NCI-H2081 treated with DMSO at 0.1 percent for 48 hours (cell line): Measurements from ENCODE around the gene NKIRAS1.
"Not testable (repeated sequence)": the region's sequence is repeated elsewhere in the genome, so short reads cannot be mapped to it uniquely, and the experiment has no call there.

Source experiments
- DNase-seq: peaks from one replicate; lab custom pipeline; 2025; lab: John Stamatoyannopoulos, UW

The NKIRAS1 gene

DNA sequence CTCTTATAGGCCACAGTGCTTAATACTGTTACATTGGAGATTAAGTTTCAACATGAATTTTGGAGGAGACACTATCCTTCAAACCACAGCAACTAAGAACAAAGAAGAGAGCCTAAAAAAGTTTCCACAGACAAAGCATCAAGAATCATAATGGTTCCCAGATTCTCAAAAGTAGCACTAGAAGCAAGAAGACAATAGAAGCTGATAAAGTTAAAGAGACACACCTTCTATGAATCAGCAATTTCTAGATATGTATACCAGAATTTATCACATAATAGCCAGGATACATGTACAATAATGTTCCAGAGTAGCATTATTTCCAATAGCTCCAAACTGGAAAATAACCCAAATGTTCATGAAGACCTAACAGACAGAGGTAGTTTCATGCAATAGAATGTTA, 12.2 kb downstream of the NKIRAS1 start:
- DNase-seq, result no peak

DNA sequence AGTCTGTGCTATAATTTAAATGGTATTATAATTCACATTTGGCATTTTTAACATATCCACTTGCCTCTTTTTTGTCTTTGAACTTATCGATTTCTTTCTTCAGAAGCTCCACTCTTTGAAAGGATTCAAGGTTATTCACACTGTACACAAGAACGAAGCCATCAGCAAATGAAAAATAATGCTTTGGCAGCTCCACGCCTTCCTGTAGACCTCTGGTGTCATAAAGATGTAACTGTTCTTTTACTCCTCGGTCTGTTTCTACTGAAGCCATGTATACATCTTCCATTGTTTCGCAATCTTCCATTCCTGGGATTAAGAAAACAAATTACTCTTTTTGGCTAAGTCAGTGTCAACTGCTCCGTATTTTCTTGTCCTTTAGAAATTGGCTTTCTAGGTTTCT, 16.0 kb downstream of the NKIRAS1 start:
- no peak for DNase-seq

DNA sequence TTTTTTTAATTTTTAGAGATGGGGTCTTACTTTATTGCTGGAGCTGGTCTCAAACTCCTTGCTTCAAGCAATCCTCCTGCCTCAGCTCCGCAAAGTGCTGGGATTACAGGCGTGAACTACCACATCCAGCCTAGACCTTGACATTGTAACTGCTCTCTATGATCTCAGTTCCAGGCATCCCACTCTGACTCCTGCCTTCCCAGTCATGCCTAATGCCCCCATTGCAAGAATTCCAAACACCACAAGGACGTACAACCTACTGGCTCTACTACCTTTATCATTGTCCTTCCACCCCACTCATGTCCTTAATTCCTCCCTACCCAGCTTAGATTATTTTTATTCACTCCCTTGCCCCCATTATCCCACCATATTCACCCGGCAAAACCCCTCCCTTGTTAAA, 21.6 kb downstream of the NKIRAS1 start:
- DNase-seq, result no peak

DNA sequence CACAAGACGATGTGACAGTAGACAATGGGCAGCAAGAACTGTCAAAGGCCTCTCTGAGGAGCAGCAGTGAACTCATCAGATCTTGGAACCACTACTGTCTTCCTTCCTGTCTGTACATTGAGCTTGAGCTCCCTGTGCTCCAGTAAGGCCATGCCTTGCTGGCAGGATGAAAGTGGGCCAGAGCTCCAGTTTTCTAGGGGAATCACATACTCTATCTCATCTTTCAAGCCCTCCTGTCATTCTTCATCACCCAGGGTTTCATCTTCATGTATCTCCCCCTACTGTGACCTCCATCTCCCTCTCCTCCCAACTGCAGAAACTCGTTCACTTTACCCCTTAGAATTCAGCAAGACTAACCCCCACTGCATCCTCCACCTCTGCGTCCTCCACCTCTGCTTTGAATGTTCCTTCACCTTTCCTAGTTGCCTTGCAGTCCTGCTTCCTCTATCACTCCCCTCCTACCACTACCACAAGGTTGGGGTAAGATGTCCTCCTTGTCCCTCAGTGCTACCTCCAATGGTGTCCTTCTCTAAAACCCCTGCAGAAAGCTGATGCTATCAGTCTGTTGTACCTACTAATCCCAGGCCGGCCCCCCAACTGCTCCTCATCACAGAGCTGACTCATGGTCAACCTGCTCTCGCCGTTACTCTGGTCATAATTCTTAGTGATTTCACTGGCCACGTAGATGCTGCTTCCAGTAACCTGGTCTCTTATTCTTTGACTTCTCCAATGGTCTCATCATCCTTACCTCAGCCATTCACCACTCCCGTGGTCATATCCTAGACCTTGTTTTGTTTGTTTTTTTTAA, 22.3 kb downstream of the NKIRAS1 start:
- DNase-seq, result no peak

DNA sequence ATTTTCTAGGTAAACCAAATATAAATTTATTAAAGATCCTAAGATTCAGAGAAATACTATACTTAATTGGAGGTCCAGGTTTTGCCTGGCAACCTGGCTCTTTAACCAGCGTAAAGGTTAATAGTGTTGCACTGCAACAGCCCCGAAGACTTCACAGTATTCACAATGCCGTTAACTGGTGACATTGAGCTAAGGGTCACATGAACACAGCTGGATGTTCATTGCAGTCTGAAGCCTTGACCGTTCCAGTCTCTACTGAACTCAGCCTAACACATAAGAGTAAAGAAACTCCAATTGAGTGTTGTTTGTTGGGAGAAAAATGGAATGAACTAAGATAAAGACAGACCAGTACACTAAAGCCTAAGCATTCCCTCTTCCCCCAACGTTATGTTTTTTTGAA, 26.8 kb downstream of the NKIRAS1 start:
- no peak for DNase-seq

DNA sequence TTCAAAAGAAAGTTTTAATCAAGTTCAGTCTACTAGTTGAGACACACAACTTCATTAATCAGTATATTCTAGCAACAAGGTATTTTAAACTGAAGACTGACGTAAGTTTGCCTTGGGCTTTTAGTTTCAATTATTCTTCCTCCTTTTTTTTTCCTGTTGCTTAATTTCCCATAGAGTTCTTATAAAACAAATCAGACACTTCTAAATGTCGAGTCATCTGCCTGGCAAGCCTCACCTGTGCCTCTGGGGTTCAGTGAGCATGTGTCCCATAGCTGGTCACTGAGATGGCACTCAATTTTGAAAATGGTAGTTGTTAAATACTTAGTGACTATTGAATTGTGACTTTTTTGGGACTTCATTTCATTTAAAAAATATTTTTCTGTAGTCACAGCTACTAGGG, 27.4 kb downstream of the NKIRAS1 start:
- DNase-seq, result no peak

DNA sequence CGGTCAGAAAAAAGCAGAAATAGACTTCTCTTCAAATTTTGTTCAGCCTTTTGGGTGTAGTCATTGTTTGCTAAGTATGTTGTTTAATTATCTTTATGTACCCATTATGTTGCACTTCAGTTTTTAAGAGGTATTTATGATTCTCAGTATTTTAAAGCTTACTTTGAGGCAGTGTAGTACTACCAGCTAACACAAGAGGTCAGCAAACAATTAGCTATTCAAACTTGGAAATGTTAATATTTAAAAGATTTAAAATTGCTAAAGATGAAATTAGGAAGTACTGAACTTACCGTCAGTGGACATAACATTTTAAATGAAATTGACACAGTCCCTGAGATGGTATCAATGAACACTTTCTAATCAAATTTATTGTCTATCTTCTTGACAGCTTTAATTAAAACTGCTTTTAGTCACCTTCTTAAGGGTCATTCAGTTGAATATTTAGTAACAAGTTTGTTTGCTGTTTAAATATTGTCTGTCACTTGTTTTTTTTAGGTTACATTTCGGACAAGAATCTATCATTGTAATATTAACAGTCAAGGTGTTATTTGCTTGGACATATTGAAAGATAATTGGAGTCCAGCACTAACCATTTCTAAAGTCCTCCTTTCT, 28.1 kb downstream of the NKIRAS1 start:
- no peak for DNase-seq

DNA sequence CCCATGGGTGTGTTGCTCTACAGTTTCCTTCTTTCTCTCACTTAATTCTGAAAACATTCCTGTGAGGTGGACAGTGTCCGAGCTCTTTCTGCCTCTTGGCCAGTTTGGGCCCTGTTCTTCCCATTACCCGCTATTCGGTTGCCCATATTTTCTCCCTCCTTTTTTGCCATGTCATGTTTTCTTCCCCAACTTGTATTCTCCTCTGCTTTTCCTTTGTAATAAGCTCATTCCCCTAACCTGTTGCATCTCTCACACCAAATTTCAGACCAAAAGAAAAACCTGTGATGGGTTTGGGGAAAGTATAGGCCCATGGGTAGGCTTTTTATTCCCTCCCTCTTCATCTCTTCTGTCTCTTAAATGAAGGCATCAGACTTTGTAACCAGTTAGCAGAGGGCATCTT, 30.5 kb downstream of the NKIRAS1 start:
- DNase-seq, result no peak

DNA sequence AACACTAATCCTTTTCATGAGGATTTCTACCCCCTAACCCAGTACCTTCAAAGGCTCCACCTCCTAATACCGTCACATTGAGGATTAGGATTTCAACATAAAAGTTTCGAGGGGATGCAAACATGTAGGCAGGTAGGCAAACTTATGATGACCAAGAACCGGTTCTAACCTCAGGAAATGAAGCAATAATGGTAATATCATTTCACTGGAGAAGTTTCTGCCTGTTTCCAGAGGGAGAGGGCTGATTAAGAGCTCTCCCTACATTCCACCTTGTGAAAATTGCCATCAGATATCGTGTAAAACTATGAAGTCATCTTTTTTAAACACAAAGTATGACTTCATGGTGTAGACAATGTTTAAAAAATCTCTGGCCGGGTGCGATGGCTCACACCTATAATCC, 31.6 kb downstream of the NKIRAS1 start:
- no peak for DNase-seq

DNA sequence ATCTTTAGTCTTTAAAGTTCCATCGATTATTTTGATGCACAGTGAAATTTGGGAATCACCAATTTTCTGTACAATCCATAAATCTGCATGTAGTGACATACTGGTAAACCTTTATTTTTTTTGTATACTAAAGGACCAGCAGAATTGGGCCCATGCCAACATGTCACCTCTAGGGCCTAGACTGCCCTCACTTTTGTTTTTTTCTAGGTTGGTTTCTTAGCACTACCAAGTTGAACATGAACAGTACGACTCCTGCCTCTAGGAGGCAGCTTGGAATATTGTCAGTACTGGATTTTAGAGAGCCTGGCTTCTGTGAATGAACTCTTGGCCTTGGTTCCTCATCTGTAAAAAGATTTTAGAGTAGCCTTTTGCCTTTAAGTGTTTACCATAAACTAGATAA, 32.3 kb downstream of the NKIRAS1 start:
- DNase-seq, result no peak

DNA sequence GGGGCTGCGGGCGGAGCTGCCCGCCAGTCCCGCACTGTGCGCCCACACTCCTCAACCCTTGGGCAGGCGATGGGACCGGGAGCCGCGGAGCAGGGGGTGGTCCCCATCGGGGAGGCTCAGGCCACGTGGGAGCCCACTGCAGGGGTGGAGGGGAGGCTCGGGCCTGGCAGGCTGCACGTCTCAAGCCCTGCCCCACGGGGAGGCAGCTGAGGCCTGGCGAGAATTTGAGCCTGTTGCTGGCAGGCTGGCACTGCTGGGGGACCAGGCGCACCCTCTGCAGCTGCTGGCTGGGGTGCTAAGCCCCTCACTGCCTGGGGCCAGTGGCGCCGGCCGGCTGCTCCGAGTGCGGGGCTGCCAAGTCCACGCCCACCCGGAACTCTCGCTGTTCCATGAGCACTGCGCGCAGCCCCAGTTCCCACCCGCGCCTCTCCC, 34.3 kb downstream of the NKIRAS1 start:
- DNase-seq, result no peak

DNA sequence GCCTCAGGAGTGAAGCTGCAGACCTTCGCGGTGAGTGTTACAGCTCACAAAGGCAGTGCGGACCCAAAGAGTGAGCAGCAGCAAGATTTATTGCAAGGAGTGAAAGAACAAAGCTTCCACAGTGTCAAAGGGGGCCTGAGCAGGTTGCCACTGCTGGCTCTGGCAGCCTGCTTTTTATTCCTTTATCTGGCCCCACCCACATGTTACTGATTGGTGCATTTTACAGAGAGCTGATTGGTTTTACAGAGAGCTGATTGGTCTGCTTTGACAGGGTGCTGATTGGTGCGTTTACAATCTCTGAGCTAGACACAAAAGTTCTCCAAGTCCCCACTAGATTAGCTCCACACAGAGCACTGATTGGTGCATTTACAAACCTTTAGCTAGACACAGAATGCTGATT, 34.8 kb downstream of the NKIRAS1 start:
- DNase-seq, result not testable (repeated sequence)

DNA sequence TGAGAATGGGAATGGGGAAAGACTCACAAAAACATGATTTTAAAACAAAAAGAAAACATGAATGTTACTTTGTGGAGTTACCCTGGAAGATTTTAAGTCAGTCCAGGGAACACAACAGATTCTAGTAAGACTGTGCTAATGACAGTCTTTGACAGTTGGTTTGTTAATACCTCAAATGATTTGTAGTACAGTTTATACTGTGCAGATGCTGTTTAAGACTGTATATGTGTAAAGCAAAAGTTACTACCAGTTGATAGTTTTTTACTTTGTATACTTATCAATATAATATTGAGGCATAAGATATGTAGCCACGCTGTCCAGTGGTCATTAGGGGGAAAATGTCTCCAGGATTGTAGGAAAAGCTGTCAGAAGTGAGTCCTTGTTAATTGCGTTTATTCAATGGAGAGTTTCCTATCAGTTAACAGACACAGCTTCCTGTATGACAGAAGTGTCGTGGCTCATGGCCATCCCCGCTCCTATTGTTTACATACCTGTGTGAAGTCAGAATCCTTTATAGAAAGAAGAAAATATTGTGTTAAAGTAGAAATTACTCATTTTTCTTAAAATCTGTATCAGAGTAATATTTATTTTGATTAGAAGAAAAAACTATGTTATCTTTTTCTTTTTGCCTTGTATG, 36.0 kb downstream of the NKIRAS1 start:
- no peak for DNase-seq

DNA sequence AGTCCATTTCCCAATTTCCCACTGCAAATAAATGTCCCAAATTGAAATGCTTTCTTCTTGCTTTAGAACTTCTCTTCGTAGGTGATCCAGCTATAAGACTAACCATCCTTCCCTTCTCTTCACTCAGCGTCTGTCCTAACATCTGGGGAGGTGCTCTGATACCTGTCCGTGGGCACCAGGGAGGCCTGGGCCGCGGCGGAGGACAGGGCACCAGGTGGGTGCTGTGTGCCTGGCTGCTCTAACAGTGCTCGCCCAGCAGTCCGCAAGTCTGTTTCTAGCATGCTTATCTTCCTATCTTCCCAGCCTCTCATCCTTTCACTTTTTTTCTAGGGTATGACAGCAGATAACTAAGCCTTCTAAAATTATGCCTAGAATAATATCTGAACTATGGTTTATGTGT, 37.3 kb downstream of the NKIRAS1 start:
- DNase-seq, result no peak

DNA sequence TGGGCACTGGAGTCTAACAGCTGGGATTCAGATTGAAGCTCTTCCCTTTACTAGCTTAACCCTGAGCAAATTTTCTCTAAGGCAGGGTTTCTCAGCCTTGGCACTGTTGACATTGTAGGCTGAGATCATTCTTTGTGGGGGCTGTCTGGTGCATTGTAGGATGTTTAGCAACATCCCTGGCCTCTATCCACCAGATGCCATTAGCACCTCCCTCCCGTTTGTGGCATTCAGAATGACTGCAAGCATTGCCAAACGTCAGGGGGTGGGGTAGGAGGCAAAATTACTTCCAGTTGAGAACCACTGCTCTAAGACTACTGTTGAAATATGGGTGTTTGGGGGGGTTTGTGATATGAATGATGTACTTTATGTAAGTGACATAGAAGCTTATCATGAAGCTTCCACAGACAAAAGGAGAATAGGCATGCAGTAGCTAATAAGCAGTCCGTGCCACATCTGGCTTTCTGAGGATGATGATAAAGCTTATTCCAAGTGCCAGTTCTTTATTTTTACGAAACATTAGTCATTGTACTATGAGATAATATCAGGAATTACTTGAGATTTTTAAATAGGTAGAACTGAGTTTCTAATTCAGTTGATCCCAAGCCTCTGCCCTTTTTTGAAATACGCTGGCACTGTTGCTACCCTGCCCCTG, 39.3 kb downstream of the NKIRAS1 start:
- DNase-seq, result no peak

DNA sequence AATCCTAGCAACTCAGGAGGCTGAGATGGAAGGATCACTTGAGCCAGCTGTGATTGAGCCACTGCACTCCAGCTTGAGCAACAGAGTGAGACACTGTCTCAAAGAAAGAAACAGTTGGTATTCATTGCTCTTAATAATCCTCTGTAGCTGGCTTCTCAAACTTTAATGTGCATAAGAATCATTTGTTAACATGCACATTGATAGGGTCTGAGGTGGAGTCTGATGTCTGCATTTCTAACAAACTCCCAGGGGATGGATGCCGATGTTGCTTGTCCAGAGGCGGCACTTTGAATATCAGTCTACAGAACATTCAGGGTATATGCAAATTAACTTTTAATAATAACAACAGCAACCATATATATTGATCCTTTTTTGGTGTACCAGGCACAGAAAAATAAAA, 39.9 kb downstream of the NKIRAS1 start:
- no peak for DNase-seq

DNA sequence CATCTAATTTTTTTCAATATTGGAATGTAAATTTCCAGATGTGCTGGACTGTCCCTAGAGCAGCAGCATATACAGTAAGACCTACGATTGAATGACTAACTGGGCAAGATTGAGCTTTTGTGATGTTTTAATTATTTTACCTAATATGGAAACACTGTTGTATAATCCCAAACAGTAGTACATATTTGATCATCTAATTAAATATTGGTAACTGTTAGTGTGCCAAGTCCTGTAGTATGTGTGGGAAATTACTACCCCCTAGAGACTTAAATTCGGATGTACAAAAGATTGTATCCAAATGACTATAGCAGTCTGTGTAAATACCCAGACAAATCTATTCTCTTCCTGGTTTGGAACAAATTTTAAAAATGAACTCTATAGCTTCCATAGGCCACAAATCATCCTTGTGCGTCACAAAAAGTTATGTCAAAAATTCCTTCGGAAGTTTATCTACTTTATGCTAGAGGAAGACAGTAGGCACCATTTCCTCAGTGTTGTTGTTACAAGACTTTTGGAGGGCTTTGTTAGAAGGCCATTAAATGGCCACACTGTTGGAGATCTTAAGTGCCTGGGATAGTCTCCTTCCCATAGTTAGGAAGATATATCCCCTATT, 41.6 kb downstream of the NKIRAS1 start:
- DNase-seq, result no peak

DNA sequence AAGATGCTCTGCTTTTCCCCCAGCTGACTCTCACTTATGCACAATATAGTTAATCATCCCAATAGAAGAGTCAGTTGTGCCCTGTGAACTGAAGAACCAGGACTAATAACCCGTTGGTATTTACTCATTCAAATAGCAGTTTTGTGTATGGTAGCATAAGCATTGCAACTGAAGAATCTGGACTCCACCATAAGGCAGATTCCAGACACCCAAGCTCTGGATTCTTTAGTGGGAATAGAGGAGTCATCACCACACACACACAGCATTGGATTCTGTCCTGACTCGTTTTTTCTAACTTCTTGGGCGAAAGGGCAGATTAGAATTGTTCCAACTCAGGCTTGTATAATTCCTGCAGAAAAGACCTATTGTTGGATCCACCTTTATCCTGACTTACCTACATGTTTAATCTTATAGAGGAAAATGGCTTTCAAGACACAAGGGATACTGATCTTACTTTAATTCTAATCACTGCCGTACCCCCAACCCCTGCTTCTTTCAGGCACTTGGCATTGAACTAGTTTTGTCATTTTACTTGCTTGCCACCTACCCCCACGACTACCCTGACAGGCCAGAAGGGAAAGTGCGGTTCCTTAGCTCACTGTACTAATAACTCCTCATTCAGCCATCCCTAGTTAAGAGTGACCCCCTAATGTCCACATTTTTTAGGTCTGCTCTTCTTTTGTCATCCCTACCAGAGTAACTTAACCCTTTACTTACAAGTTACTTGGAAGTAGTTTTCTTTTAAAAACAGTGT, 42.3 kb downstream of the NKIRAS1 start:
- no peak for DNase-seq

DNA sequence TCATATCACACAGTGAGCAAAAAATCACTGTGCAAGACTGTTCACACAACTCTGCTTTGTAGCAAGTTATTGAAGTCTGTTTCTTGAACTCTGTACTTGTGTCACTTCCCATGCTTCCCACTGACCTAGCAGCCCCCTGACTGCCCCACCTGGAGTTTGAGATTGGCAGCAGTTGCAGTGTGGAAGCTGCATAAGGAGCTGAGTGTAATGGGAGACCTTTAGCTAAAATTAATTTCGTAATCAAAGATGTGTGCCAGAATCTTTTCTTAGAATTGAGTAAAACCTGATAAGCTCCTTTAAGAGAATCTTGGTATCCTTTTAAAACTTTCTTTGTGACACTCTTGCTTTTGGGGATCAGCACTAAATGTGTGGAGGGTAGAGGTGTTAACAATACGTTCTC, 42.8 kb downstream of the NKIRAS1 start:
- DNase-seq, result no peak

DNA sequence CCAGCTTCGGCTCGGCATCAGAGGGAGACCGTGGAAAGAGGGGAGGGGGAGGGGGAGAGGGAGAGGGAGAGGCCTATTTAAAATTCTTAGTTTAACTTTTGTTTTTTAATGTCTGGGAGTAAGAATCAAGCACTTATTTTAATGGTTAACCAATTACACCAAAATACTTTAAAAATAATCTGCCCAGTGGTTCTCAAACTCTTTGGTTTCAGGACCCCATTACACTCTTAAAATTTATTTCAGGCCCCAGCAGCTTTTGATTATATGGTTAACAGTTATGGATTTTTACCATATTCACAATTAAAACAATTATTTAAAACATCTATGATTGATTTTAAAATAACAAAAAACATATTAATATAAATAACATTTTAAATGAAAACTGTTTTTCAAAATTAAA, 44.5 kb downstream of the NKIRAS1 start:
- DNase-seq, result no peak

DNA sequence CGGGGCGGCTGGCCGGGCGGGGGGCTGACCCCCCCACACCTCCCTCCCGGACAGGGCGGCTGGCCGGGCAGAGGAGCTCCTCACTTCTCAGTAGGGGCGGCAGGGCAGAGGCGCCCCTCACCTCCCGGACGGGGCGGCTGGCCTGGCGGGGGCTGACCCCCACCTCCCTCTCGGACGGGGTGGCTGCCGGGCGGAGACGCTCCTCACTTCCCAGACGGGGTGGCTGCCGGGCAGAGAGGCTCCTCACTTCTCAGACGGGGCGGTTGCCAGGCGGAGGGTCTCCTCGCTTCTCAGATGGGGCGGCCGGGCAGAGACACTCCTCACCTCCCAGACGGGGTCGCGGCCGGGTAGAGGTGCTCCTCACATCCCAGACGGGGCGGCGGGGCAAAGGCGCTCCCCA, 45.4 kb downstream of the NKIRAS1 start:
- not testable (repeated sequence) for DNase-seq

DNA sequence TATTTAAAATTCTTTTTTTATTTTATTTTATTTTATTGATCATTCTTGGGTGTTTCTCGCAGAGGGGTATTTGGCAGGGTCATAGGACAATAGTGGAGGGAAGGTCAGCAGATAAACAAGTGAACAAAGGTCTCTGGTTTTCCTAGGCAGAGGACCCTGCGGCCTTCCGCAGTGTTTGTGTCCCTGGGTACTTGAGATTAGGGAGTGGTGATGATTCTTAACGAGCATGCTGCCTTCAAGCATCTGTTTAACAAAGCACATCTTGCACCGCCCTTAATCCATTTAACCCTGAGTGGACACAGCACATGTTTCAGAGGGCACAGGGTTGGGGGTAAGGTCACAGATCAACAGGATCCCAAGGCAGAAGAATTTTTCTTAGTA, 46.1 kb downstream of the NKIRAS1 start:
- not testable (repeated sequence) for DNase-seq
